HepG2 (cell line): Measurements from ENCODE around the gene DAPK3. TPM values are rescaled to one million over a fixed set of nuclear protein-coding genes. Genes with fewer than 3 reads are reported as not detected.
A peak's percentile ranks its signal among the peaks of the same experiment; 100 is the strongest.

Experiments
- E2F5 ChIP-seq: sonication (generic); formaldehyde crosslinking; conservative IDR thresholded peaks from 2 replicates; pipeline ENCODE4 v1.4.0; 2020; ENCODE audit warnings: missing genetic modification reagents
- HIC2 ChIP-seq: sonication (generic); formaldehyde crosslinking; IDR thresholded peaks from 2 replicates; pipeline ENCODE4 v1.9.0; 2022; ENCODE audit warnings: low read depth, missing genetic modification reagents
- JDP2 ChIP-seq: sonication (generic); formaldehyde crosslinking; IDR thresholded peaks from 2 replicates; pipeline ENCODE4 v1.8.1; 2022; ENCODE audit warnings: missing genetic modification reagents, borderline replicate concordance
- KLF16 ChIP-seq, 2 experiments: sonication (generic) in 1 of 2; formaldehyde crosslinking in 1 of 2; IDR thresholded peaks; 2 replicates each; pipeline versions ENCODE4 v1.6.1 to v1.8.0; 2016 to 2023; ENCODE audit warnings: missing genetic modification reagents in 2 of 2, missing compliant biosample characterization in 1 of 2
- MLLT10 ChIP-seq: sonication (generic); formaldehyde crosslinking; IDR thresholded peaks from 2 replicates; pipeline ENCODE4 v1.4.0; 2020; ENCODE audit warnings: missing genetic modification reagents
- PHF5A ChIP-seq: IDR thresholded peaks from one replicate; pipeline ENCODE4 v1.6.1; 2018; ENCODE audit warnings: low read depth, missing genetic modification reagents; ENCODE audit not compliant: unreplicated experiment
- SMAD9 ChIP-seq: sonication (generic); formaldehyde crosslinking; IDR thresholded peaks from 2 replicates; pipeline ENCODE4 v1.5.1; 2020; ENCODE audit warnings: mild to moderate bottlenecking, missing genetic modification reagents
- SNAI1 ChIP-seq: sonication (generic); formaldehyde crosslinking; IDR thresholded peaks from 2 replicates; pipeline ENCODE4 v1.5.0; 2020; ENCODE audit warnings: mild to moderate bottlenecking, missing genetic modification reagents, borderline replicate concordance
- SNAPC2 ChIP-seq: sonication (generic); formaldehyde crosslinking; IDR thresholded peaks from 2 replicates; pipeline ENCODE4 v1.8.1; 2022; ENCODE audit warnings: mild to moderate bottlenecking, missing genetic modification reagents
- TAF1 ChIP-seq: sonication (generic); formaldehyde crosslinking; IDR thresholded peaks from 2 replicates; pipeline ENCODE4 v1.4.0; 2020; ENCODE audit warnings: missing genetic modification reagents
- TCF7 ChIP-seq: sonication (generic); IDR thresholded peaks from 2 replicates; pipeline ENCODE4 v1.6.1; 2016; ENCODE audit warnings: antibody characterized with exemption, low read depth
- ZBTB7A ChIP-seq: sonication (generic); formaldehyde crosslinking; IDR thresholded peaks from 2 replicates; pipeline ENCODE4 v1.8.0; 2022; ENCODE audit warnings: mild to moderate bottlenecking, missing genetic modification reagents
- ZHX1 ChIP-seq: sonication (generic); formaldehyde crosslinking; IDR thresholded peaks from 2 replicates; pipeline ENCODE4 v1.8.1; 2022; ENCODE audit warnings: low read depth, mild to moderate bottlenecking, missing genetic modification reagents
- ZNF260 ChIP-seq: sonication (generic); formaldehyde crosslinking; IDR thresholded peaks from 2 replicates; pipeline ENCODE4 v1.4.0; 2020; ENCODE audit warnings: missing genetic modification reagents, low read depth, mild to moderate bottlenecking, borderline replicate concordance
- ZNF503 ChIP-seq: sonication (generic); formaldehyde crosslinking; IDR thresholded peaks from 2 replicates; pipeline ENCODE4 v1.4.0; 2020; ENCODE audit warnings: missing genetic modification reagents
- ZNF512 ChIP-seq: sonication (generic); formaldehyde crosslinking; IDR thresholded peaks from 2 replicates; pipeline ENCODE4 v1.4.0; 2020; ENCODE audit warnings: mild to moderate bottlenecking, missing genetic modification reagents
- ZNF513 ChIP-seq: sonication (generic); formaldehyde crosslinking; conservative IDR thresholded peaks from 2 replicates; pipeline ENCODE4 v1.5.0; 2020; ENCODE audit warnings: missing genetic modification reagents
- polyA plus RNA-seq, 8 experiments: library from polyadenylated mRNA; depleted of rRNA in 3 of 8; stranded (reverse) in 7 of 8; unstranded in 1 of 8; fragments of >200 nt; fragmentation: Illumina TruSeq in 4 of 8; extraction: Trizol in 4 of 8; gene quantifications; 2 replicates each; pipeline versions ENCODE4 v1.2.1 to v1.2.3, GENCODE V29; 2011 to 2016; ENCODE audit warnings: low read depth in 4 of 8, missing spikeins in 1 of 8, mixed read lengths in 1 of 8; ENCODE audit not compliant: insufficient read depth in 1 of 8
- total RNA-seq, 5 experiments: library from RNA; depleted of rRNA; stranded (reverse); fragments of >200 nt; fragmentation: Illumina TruSeq; extraction: Trizol; gene quantifications; 2 replicates each; pipeline ENCODE4 v1.2.3, GENCODE V29; 2016; ENCODE audit warnings: low read depth in 1 of 5

DAPK3 gene
- total and polyA plus RNA-seq, 2 of the 13 experiments (the other 11 are each of a cell fraction or from before 2014, with no cell fraction given) = 30.5 to 37.3 TPM

GRCh38 chr19:3984908-3985642 is 14.2 kb upstream of the DAPK3 start, which contains the start of gene EEF2 (continued):
- TF ChIP-seq ZHX1 (no peak), TCF7 (no peak), ZNF503 (CRISPR knock-in tag) (peak; percentile 49; the same call in 1 of the 2 replicates), PHF5A (peak; percentile 82), KLF16 (CRISPR knock-in tag; IDR thresholded peaks at IDR 0.05) (peak in 1 of 2 experiments; percentile 91; a peak in 1 of 4 replicates), ZNF260 (CRISPR knock-in tag) (no peak), ZNF512 (CRISPR knock-in tag) (0 out of 2 replicates have a peak, but pooled peaks have one; percentile 37), E2F5 (CRISPR knock-in tag) (no peak), JDP2 (no peak), HIC2 (CRISPR knock-in tag) (0 out of 2 replicates have a peak, but pooled peaks have one; percentile 6), SNAI1 (CRISPR knock-in tag) (no peak), ZNF513 (CRISPR knock-in tag) (0 out of 2 replicates have a peak, but pooled peaks have one; percentile 64), MLLT10 (no peak), SNAPC2 (peak; percentile 71; the same call in 1 of the 2 replicates), SMAD9 (CRISPR knock-in tag) (0 out of 2 replicates have a peak, but pooled peaks have one; percentile 10), TAF1 (CRISPR knock-in tag) (peak; percentile 100), ZBTB7A (CRISPR knock-in tag) (0 out of 2 replicates have a peak, but pooled peaks have one; percentile 17)
